Spleen (tissue), 11 donors: ENCODE results near the gene DNAH12. TPM values are rescaled to one million over a fixed set of nuclear protein-coding genes. Genes with fewer than 3 reads are reported as not detected.

Source experiments
- DNase-seq: peaks from one replicate; pipeline ENCODE4 v3.0.0-alpha.2; 2020
- H3K27ac ChIP-seq, 8 donors: fragments of 200-600 bp; sonication (generic) in 7 of 8; 1 replicate in 4 of 8; 2 replicates in 4 of 8; pipeline versions ENCODE4 v1.5.0 to v1.8.0; 2016 to 2021; ENCODE audit warnings: inconsistent platforms in 4 of 8, mild to moderate bottlenecking in 4 of 8, moderate library complexity in 1 of 8
- H3K27me3 ChIP-seq, 7 donors: fragments of 200-600 bp; sonication (generic) in 6 of 7; replicated peaks in 1 of 7; 1 replicate in 4 of 7; 2 replicates in 3 of 7; pipeline versions ENCODE4 v1.5.0 to v1.8.0; 2016 to 2021; ENCODE audit warnings: inconsistent platforms in 3 of 7, mild to moderate bottlenecking in 1 of 7
- H3K36me3 ChIP-seq, 6 donors: fragments of 200-600 bp; sonication (generic) in 5 of 6; 1 replicate in 4 of 6; 2 replicates in 2 of 6; pipeline versions ENCODE4 v1.5.0 to v1.8.0; 2016 to 2021; ENCODE audit warnings: inconsistent platforms in 2 of 6
- H3K4me1 ChIP-seq, 6 donors: fragments of 200-600 bp; sonication (generic) in 5 of 6; 1 replicate in 3 of 6; 2 replicates in 3 of 6; pipeline versions ENCODE4 v1.5.0 to v1.8.0; 2016 to 2021; ENCODE audit warnings: inconsistent platforms in 3 of 6
- H3K4me3 ChIP-seq, 8 donors: fragments of 200-600 bp; sonication (generic) in 7 of 8; 1 replicate in 4 of 8; 2 replicates in 4 of 8; pipeline versions ENCODE4 v1.5.0 to v1.8.0; 2016 to 2021; ENCODE audit warnings: inconsistent platforms in 4 of 8, mild to moderate bottlenecking in 4 of 8, moderate library complexity in 2 of 8
- H3K9me3 ChIP-seq, 8 donors: fragments of 200-600 bp; sonication (generic) in 7 of 8; 1 replicate in 4 of 8; 2 replicates in 4 of 8; pipeline versions ENCODE4 v1.5.0 to v1.8.0; 2016 to 2021; ENCODE audit warnings: inconsistent platforms in 4 of 8
- POLR2A ChIP-seq, 3 donors: fragments of 450-650 bp; IDR thresholded peaks; one replicate each; pipeline ENCODE4 v1.5.1; 2017; ENCODE audit warnings: antibody characterized with exemption in 3 of 3, mild to moderate bottlenecking in 1 of 3
- POLR2AphosphoS5 ChIP-seq, 3 donors: sonication (generic); formaldehyde crosslinking; IDR thresholded peaks; one replicate each; pipeline ENCODE4 v1.5.1; 2017; ENCODE audit warnings: antibody characterized with exemption in 3 of 3
- WGBS, 5 donors: extraction: QIAGEN DNeasy Blood & Tissue Kit in 3 of 5; methylation state at CpG; one replicate each; pipeline versions ENCODE4 v1.1.5 to v1.1.7; 2013 to 2018; 5-methylcytosine and 5-hydroxymethylcytosine counted together
- intact Hi-C: fragments of 100-400 bp; cut with DNase I; formaldehyde crosslinking; loops from one replicate; pipeline ENCODE4 v1.15.0; 2023; ENCODE audit warnings: low total_unique reads
- polyA plus RNA-seq, 3 donors: library from polyadenylated mRNA; stranded (reverse); fragments of 200-250 nt; gene quantifications; one replicate each; pipeline ENCODE4 v1.2.1, GENCODE V29; 2013
- total RNA-seq, 7 donors: library from RNA; depleted of rRNA in 3 of 7; stranded (reverse); fragments of >200 nt in 3 of 7; fragmentation: NEBNext Ultra II Directional in 4 of 7; extraction: Animal tissue kit (Norgen Biotek cat#: 25700) in 4 of 7; gene quantifications; one replicate each; pipeline versions ENCODE4 v1.1.0 to v1.2.1, GENCODE V29; 2016 to 2021
- TF ChIP-seq, protein P1 (sequence below), 11 experiments: fragments of 200-600 bp in 7 of 11; fragments of 450-650 bp in 4 of 11; sonication (generic) in 4 of 11; IDR thresholded peaks in 8 of 11; conservative IDR thresholded peaks in 3 of 11; 1 replicate in 7 of 11; 2 replicates in 4 of 11; pipeline versions ENCODE4 v1.4.0 to v1.8.0; 2016 to 2021; ENCODE audit warnings: antibody characterized with exemption in 11 of 11, inconsistent platforms in 4 of 11, mild to moderate bottlenecking in 1 of 11
- donor health status: healthy with polysubstance abuse.
- donor health status: DM: no; HTN: no; CAD: no; lungs with moderate emphysema.
- donor health status: DM: no; HTN: no; CAD: no.
- donor health status: Bipolar disorder and iron deficiency.
- donor health status: healthy.
- donor health status: DM: no; HTN: no; CAD: no.
- donor health status: DM: yes; HTN: yes; CAD: no.

The DNAH12 gene
- total and polyA plus RNA-seq, 10 donors = 0.09 to 0.39 (median 0.20) TPM; not detected in 2

DNA sequence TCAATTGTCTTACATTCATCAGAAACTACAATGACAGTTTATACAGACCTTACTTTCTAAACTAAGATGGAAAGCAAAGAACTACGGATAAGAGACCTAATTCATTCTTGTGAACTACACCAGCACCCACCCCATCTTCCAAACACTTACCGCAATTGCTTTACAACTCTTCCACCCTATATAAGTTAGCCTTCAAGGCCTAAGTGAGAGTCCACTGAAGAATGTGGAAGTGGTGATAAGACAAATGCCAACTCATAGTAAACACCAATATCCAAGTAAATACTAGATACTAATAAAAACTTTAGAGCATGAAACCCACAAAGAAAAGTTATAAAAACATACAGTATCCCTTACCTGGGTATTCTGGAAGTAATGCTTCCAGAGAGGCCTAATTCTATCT is 39.4 kb upstream of the DNAH12 start:
- no peaks in the 10 kb centered on the region for H3K27me3 ChIP-seq
- H3K4me1 ChIP-seq = peaks cover 0 to 64% (median 24%) of the 10 kb centered on the region in 6 donors
- TF ChIP-seq POLR2AphosphoS5 (IDR thresholded peaks at IDR 0.05) (no peak), POLR2A (IDR thresholded peaks at IDR 0.05) (no peak)
- TF ChIP-seq, protein P1, sequence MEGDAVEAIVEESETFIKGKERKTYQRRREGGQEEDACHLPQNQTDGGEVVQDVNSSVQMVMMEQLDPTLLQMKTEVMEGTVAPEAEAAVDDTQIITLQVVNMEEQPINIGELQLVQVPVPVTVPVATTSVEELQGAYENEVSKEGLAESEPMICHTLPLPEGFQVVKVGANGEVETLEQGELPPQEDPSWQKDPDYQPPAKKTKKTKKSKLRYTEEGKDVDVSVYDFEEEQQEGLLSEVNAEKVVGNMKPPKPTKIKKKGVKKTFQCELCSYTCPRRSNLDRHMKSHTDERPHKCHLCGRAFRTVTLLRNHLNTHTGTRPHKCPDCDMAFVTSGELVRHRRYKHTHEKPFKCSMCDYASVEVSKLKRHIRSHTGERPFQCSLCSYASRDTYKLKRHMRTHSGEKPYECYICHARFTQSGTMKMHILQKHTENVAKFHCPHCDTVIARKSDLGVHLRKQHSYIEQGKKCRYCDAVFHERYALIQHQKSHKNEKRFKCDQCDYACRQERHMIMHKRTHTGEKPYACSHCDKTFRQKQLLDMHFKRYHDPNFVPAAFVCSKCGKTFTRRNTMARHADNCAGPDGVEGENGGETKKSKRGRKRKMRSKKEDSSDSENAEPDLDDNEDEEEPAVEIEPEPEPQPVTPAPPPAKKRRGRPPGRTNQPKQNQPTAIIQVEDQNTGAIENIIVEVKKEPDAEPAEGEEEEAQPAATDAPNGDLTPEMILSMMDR (IDR thresholded peaks at IDR 0.05 in 8 of 11, conservative IDR thresholded peaks at IDR 0.05 in 3 of 11) = no peak
- H3K36me3 ChIP-seq = peaks cover 0 to 81% (median 23%) of the 10 kb centered on the region in 6 donors
- H3K4me3 ChIP-seq = no peak overlapping the region
- no peak for DNase-seq
- 90 to 97% (median 93%) methylated on average over 2 of the region's 2 CpGs for WGBS, 5 donors
- no peaks in the 10 kb centered on the region for H3K9me3 ChIP-seq
- no peak overlapping the region for H3K27ac ChIP-seq
- intact Hi-C loops = no loop called here

GRCh38 chr3:57582474-57583168 is 38.5 kb upstream of the DNAH12 start:
- TF ChIP-seq, protein P1 (IDR thresholded peaks at IDR 0.05 in 8 of 11, conservative IDR thresholded peaks at IDR 0.05 in 3 of 11) = no peak
- TF ChIP-seq POLR2A (IDR thresholded peaks at IDR 0.05) = no peak
- no peak for TF ChIP-seq POLR2AphosphoS5 (IDR thresholded peaks at IDR 0.05)
- intact Hi-C loops = no loop called here
- Histone ChIP-seq H3K27me3 (no peaks in the 10 kb centered on the region), H3K9me3 (no peaks in the 10 kb centered on the region), H3K4me1 (peaks cover 0 to 61% (median 18%) of the 10 kb centered on the region in 6 donors), H3K36me3 (peaks cover 0 to 87% (median 27%) of the 10 kb centered on the region in 6 donors), H3K4me3 (no peak overlapping the region), H3K27ac (no peak overlapping the region)
- no peak for DNase-seq
- 89 to 97% (median 95%) methylated on average over 5 to 7 of the region's 7 CpGs for WGBS, 5 donors

- Histone ChIP-seq H3K9me3 (no peaks in the 10 kb centered on the region), H3K27me3 (no peaks in the 10 kb centered on the region), H3K27ac (no peak overlapping the region), H3K4me3 (no peak overlapping the region), H3K4me1 (peaks cover 0 to 19% (median 6%) of the 10 kb centered on the region in 6 donors), H3K36me3 (peaks cover 0 to 100% (median 58%) of the 10 kb centered on the region in 6 donors)
- DNase-seq = no peak
- TF ChIP-seq POLR2AphosphoS5 (IDR thresholded peaks at IDR 0.05) (no peak), POLR2A (IDR thresholded peaks at IDR 0.05) (no peak)
- TF ChIP-seq, protein P1 (IDR thresholded peaks at IDR 0.05 in 8 of 11, conservative IDR thresholded peaks at IDR 0.05 in 3 of 11) = no peak
- intact Hi-C loops = no loop called here
- WGBS, 5 donors = 88 to 96% (median 95%) methylated on average over 9 of the region's 9 CpGs
Measured at GRCh38 chr3:57577801-57578200, 33.7 kb upstream of the DNAH12 start.

DNA sequence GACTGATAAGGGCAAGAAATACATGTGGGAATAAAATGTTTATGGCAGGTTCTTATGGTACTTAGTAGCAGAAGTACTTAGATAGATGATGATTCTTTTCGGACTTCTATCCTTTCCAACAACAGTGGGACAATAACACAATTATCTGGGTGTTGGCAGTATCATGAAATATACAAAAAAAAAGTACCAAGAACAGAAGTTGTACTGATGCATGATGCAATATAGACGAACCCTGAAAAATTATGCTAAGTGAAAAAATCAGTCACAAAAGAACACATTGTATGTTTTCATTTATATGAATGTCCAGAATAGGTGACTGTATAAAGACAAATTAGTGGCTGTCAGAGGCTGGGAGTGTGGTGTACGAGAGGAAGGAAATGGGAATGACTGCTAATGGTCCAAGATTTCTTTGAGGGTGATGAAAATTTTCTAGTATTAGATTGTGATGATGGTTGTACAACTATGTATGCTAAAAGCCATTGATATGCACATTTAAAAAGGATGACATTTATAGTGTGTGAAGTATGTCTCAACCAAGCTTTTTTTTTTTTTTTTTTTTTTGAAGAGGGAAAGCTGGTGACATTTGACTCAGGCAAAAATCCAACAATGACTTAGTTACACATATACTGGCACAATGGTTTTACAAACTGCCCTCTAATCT is 32.0 kb upstream of the DNAH12 start:
- H3K9me3 ChIP-seq = no peaks in the 10 kb centered on the region
- intact Hi-C loops = no loop called here
- WGBS, 5 donors = 77 to 87% (median 78%) methylated on average over 3 of the region's 3 CpGs
- H3K27ac ChIP-seq = no peak overlapping the region
- H3K27me3 ChIP-seq = no peaks in the 10 kb centered on the region
- TF ChIP-seq POLR2AphosphoS5 (IDR thresholded peaks at IDR 0.05) = no peak
- TF ChIP-seq, protein P1 (IDR thresholded peaks at IDR 0.05 in 8 of 11, conservative IDR thresholded peaks at IDR 0.05 in 3 of 11) = no peak
- TF ChIP-seq POLR2A (IDR thresholded peaks at IDR 0.05) = no peak
- DNase-seq = no peak
- peaks cover 0 to 12% (median 4%) of the 10 kb centered on the region in 6 donors for H3K4me1 ChIP-seq
- H3K4me3 ChIP-seq = no peak overlapping the region
- H3K36me3 ChIP-seq = peaks cover 0 to 100% (median 64%) of the 10 kb centered on the region in 6 donors
